D721Med (cell line): ENCODE measurements around the gene MRI1.
"Not testable (repeated sequence)": the region's sequence is repeated elsewhere in the genome, so short reads cannot be mapped to it uniquely, and the experiment has no call there.

Source experiments
- DNase-seq: peaks from one replicate; pipeline ENCODE4 v3.0.0; 2011; ENCODE audit warnings: low spot score; ENCODE audit not compliant: insufficient read length
- FAIRE-seq: peaks from 2 replicates; lab custom pipeline; 2011; peaks lifted over from hg19 to GRCh38; lab: Jason Lieb, UNC
- TF ChIP-seq, protein P1 (sequence below): IDR thresholded peaks from 2 replicates; pipeline ENCODE4 v1.5.1; 2012; ENCODE audit warnings: mild to moderate bottlenecking, control low read depth; ENCODE audit not compliant: insufficient read depth; ENCODE audit errors: missing control alignments

MRI1 gene

DNA sequence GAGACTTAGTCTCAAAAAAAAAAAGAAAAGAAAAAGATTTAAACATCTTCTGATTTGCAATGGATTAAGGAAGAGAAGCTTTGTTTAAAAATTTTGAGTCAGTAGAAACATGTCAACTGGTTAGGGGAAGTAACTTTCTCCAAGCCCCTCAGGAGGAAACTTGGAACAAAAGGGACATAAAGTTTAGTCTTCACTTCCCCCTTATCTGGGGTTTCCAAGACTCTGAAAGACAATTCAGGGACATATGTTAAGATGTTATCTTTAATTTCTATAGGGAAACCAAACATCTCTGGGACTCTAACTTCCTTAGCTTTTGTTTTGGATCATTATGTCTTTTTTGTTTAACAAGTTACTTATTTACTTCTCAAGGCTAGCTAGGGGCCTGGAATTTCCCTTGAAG lies 20.1 kb upstream of the MRI1 start:
- DNase-seq (no peak), FAIRE-seq (no peak)
- TF ChIP-seq, protein P1, sequence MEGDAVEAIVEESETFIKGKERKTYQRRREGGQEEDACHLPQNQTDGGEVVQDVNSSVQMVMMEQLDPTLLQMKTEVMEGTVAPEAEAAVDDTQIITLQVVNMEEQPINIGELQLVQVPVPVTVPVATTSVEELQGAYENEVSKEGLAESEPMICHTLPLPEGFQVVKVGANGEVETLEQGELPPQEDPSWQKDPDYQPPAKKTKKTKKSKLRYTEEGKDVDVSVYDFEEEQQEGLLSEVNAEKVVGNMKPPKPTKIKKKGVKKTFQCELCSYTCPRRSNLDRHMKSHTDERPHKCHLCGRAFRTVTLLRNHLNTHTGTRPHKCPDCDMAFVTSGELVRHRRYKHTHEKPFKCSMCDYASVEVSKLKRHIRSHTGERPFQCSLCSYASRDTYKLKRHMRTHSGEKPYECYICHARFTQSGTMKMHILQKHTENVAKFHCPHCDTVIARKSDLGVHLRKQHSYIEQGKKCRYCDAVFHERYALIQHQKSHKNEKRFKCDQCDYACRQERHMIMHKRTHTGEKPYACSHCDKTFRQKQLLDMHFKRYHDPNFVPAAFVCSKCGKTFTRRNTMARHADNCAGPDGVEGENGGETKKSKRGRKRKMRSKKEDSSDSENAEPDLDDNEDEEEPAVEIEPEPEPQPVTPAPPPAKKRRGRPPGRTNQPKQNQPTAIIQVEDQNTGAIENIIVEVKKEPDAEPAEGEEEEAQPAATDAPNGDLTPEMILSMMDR: no peak

DNA sequence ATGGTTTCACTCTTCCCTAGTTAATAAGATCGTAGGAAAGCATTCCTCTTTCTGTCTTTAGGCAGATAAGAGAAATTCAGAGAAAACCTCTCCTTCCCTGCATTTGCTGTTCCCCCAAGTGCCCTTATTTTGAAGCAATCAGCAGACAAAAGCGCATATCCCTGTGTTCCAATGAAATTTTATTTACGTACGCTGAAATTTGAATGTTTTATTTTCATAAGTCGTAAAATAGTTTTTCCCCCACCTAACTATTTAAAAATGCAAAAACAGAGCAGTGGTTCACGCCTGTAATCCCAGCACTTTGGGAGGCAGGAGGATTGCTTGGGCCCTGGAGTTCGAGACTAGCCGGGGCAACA lies 17.2 kb upstream of the MRI1 start:
- DNase-seq (no peak), FAIRE-seq (no peak)
- TF ChIP-seq, protein P1: no peak

DNA sequence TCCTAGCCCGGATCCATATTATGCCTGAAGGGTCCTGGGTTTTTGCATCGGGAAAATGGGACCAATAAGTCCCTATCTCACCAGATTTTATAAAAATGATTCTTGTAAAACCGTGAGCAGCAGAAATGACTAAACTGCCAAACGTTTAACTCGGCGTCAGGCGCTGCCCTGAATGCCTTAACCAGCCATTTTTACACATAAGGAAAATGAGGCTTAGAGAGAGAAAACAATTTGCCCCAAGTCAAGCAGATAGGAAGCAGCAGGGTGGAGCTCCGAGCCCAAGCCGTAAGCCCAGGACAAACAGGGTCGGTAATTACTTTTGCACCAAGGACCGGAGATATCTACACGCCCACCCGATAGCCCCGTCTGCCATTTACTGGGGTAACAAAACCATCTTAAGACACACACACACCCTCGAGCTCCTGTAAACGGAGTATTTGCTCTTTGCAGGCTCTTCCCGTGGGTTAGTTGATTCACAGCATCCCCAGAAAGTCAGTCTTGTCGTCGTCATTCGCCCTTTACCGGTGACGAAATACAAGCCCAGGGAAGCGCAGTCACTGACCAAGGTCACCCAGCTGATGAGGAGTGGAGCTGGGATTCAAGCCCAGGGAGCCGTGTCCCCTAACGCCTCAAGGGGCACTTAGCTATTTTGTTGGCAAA lies 16.0 kb upstream of the MRI1 start:
- TF ChIP-seq, protein P1: no peak
- DNase-seq (no peak), FAIRE-seq (no peak)

DNA sequence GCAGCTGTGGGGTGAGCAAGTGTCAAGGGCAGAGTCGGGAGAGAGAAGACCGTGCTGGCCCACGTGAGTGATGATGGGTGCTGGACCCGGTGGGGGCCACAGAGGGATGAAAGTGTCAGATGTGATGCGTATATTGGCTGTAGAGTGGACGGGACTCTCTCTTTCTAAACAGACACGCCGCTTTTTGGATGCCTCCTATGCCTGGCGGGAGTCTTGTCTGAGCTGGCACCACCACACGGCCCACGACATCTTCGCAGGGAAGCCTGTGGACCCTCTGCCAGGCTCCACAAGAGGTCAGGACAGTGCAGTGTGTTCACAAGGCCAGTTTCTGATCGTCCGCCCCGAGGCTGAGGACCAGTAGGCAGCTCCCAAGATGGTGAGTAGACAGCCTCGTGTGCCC lies 12.9 kb upstream of the MRI1 start:
- no peak for DNase-seq
- no peak for FAIRE-seq
- TF ChIP-seq, protein P1: no peak

DNA sequence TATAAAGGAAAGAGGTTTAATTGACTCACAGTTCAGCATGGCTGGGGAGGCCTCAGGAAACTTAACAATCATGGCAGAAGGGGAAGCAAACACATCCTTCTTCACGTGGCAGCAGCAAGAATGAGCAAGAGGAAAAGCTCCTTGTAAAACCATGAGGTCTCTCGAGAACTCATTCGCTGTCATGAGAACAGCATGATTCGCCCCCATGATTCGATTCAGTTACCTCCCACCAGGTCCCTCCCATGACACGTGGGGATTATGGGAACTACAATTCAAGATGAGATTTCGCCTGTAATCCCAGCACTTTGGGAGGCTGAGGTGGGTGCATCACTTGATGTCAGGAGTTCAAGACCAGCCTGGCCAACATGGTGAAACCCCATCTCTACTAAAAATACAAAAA lies 10.7 kb upstream of the MRI1 start:
- FAIRE-seq, DNase-seq: not testable (repeated sequence)

DNA sequence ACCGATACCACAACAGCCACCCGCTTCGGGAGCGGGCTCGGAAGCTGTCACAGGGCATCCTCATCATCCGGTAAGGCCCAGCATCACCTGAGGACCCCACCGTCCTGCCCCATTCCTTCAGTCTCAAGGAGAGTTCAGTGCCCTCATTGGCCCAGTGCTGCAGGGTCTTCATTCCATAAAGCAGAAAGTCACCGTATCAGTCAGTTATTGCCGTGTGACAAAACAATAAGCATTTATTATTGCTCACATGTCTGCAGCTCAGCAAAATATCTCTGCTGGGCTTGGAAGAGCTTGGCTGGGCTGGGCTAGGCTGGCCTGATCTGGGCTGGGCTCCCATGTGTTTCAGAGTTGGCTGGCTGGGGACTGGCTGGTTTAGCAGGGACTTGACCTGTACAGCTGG lies 8.1 kb upstream of the MRI1 start:
- TF ChIP-seq, protein P1: no peak
- FAIRE-seq: no peak
- no peak for DNase-seq

DNA sequence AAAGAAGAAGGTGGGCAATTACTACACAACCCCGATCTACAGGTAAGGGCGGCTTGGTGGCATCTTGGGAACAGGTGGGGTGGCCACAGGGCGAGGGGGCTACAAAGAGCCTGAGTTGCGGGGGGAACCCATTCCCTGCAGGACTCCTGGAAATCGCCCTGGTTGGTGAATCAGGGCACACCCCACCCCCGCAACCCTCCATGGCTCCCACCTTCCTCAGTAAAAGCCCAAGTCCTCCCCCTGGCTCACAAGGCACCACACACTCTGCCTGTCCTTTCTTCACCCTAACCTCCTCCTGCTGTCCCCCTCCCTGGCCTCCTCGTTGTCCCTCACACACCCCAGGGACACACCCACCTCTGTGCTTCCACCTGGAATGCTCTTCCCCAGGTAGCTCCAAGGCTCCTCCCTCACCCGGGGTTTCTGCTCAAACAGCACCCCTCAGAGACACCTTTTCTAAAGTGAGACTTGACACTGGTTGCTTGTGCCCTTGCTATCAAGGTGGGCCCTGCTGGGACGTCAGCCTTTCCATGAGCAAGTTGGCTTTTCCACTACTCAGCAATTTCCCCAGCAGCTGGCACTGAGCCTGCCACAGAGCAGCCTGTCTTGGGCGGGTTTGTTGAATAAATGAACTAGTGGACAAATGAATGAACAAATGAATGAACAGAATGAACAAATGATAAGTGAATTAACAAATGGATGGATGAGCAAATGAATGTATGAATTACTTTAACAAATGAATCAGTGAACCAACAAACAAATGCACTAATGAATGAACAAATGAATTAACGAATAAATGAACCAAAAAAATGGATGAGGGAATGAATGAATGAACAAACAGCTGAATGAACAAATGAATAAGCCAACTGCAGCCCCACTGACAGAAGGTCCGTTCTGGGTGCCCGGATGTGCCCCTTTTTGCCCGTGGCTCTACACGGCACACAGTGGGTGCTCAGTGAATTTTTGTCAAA lies 6.2 kb upstream of the MRI1 start:
- DNase-seq: no peak
- TF ChIP-seq, protein P1: no peak
- FAIRE-seq: no peak
